ENCODE measurements around the gene GGA3.

The GGA3 gene

DNA sequence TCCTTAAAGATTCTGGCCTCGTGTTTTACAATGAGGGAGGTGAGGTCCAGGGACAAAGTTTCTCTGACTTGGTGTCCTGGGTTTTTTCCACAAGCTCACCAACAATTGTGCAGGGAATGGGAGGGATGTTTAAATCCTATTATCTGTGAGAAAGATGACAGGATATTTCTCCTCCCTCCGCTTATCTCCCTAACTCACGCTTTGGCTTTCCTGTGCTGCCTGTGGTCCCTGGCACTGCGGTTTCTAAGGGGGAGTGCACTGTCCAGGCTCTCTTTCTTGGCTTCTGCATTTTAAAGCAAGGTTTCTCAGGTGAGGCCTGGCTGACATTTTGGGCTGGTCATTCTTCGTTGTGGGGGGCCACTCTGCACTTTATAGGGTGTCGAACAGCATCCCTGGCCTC lies 16.4 kb downstream of the GGA3 start:
- no peak for DNase-seq

DNA sequence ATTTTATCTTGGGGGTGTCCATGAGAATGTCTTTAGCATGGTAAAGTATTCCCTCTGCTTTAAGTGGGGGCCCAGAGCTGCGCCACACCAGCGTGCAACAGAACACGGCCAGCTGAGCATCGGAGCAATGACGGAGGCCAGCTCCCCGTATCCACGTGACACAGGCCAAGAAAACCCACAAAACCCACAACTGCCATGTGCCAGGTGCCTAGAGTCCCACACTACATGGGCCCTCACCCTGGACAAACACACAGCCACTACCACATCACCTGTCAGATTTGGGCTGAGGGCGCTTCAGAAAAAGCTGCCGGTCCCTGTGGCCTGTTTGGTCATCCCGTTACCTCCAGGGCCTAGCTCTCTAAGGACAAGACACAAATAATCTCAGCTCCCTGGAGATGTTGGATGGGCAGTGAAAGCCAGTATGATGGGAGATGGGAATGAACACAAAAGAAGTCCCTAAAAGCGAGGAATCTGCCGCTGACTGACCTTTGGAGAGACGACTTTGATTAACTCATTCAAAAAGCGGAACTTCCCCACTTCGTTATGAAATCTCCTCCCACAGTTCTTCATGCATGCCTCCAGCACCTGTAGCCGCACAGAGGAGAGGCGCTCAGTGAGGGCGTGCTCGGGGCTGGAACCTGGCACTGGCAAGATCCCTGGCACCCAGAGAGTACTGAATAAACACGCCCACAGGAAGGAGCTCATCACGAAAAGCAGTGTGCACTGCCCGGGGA lies 17.1 kb downstream of the GGA3 start:
- no peak for DNase-seq

DNA sequence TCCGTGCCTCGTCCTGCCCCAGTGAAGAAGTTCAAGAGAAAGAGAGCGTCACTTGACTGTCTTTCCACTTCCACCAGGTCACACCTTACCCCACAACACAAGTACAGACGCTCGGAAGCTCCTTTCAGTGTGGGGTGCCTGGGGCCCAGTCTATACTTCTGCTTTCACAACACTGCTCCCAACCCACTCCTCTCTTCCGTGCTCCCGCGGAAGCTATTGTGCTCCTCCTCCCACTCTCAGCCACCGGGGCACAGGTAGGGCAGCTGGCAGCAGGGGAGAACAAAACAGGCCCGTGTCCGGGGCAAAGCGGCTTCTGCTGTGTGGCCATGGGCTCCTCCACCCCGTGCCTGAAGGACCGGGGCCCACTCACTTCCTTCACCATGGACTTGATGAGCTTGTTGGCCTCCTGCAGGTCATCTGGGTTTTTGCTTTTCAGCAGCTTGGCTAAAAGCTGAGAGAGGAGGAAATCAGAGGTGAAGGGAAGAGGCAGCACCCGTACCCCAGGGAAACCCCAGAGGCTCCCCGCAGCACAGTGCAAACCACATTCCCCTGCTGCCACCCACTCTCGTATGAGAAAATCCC lies 18.9 kb downstream of the GGA3 start:
- peak in 1 of 14 donors; percentile 28 for DNase-seq

DNA sequence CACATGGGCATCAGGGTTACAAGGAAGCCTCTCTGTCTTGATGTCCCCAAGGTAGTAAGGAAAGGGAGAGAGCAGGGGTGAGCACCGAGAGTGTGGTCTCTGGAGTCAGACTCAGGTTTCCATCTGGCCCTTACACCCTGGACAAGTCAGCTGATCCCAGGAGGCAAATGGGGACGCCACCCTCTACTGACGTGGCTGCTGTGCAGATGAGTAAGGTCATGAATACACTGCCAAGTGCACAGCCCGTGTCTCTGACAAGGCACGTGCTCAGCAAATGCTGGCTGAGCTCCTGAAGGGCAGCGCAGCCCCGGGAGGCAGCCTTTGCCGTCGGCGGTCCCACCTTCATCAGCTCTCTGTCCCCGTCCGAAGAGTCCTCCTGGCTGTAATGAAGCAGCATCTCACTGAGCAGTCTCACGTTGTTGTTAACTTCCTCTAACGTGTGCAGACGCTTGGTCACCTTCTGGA lies 19.4 kb downstream of the GGA3 start:
- no peak for DNase-seq

DNA sequence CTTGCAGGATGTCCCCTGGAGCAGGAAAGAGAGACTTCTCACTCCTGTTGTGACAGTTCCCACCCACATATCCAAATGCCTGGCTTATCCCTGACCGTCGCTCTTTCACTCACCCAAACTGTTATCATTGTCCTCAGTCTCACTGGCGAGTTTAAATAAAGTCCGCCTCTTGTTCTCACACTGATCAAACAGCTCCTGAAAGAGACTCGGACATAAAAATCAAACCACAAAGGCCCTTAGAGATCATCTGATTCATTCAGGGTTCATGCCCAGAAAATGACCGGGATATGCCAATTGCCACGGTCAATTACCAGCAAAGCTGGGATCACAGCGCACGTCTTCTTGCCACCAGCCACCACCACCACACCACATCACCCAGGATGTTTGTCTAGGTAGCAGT lies 19.9 kb downstream of the GGA3 start:
- no peak for DNase-seq

DNA sequence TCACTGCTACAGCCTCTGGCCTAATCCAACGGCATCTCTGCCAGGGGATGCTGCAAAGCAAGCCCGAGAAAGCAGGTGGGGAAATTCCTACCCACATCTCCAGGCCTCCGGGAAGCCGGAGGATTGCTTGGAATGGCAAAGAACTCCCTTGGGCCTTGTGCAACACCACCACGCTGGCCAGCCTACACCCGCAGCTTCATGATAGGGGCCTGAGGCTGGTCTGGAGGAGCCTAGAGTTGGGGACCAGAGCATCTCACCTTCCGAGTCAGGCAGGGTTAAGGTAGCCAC lies 20.3 kb downstream of the GGA3 start:
- no peak for DNase-seq

DNA sequence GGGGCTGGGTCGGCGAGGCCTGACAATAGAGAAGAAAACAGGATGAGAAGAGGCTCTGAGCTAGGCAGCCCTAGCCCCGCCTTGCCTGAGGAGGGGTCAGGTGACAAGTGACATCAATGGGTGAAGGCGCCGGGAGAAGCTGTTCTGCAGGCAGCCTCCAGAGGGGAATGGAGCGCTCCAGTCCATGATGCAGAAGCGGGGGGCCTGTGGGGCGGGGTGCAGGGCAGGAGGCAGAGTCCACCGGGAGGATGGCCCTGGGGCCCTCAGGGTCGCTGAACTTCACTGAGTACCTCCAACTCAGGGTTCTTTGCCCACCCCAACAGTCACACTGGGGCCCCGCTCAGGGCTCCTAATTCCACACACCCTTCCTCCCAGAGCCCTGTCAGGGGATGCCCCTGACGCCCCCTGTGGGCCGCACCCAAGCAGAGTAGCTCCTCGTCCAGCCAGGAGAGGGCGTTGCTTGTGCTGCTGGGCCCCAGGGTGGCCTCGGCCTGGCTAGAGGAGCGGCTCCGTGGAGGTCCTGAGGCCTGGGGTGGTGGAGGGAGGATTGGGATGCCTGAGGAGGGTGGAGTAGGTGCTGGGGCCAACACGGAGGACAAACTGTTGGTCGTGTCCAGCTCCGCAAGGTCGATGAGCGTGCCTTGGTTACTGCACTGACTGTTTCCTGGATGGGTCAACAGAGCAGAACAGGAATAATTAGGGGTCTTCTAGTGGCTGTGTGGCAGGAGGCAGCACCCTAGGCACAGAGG lies 20.8 kb downstream of the GGA3 start:
- DNase-seq = peak in 2 of 14 donors; percentile 35 to 86

DNA sequence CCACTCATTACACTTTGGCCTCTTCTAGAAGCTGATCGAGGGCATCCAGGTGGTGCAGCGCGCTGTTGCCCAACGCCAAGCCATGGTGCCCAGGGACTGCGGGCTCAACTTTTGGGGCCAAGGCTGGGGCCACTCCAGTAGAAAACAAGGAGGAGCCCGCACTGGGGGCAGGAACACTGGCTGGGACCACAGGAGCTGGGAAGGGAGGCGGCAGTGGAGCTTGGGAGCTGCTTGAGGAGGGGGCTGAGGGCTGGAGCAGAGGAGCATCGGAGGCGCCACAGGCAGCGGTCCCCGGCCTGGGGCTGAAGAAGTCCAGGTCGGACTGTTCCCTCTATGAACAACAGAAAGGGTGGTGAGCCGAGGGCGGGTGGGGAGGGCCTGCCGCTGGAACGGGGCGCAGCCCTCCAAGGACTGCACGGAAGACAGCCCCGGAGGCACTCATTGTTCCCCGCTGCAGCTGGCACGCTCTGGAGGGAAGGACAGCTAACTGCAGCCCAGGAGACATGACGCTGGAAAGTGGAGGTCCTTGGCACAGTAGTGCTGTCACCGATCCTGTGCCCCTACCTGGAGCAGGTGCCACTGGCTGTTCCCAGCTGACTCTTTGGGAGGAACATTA lies 21.5 kb downstream of the GGA3 start:
- peak in 1 of 14 donors; percentile 22 for DNase-seq

DNA sequence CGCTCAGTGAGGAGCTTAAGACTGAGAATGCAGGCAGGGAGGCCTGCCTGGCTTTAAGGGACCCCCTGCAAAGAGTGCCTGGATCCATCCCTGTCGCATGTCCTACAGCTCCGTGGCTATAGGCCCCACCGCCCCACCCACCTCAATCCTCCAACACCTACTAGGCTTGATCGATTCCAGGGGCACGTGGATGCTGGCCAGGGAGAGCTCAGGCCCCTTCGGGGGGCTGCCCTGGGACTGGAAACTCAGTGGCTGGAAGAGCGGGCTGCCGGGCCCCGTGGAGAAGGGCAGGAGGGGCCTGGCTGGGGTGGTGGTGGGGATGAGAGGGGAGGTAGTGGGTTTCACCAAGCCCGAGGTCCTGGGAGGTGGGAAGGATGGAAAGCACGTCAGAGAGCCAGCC lies 22.2 kb downstream of the GGA3 start:
- DNase-seq = no peak

DNA sequence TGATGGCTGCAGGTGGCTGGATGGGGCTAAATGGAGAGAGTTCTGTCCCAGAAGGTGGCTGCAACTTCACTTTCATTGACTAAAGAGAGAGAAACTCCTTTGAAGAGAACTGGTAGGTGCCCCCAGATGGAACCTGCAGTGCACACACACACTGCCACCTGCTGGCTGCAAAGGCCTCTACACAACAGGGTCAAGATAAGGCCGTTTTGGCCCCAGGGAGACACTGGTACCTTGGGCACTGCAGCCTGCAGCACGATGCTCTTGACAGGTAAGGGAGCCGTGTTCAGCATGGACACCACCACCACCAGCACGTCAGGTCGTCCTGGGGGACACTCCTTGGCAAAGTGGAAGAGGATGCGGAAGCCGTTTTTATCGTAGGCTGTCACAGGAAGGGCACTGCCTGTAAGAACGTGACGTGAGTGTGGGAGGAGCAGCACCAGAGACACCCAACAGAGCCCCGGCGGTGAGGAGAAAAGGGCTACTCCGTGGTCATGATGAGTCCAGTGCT lies 22.7 kb downstream of the GGA3 start:
- peak in 5 of 14 donors; percentile 19 to 82 (median 30) for DNase-seq

DNA sequence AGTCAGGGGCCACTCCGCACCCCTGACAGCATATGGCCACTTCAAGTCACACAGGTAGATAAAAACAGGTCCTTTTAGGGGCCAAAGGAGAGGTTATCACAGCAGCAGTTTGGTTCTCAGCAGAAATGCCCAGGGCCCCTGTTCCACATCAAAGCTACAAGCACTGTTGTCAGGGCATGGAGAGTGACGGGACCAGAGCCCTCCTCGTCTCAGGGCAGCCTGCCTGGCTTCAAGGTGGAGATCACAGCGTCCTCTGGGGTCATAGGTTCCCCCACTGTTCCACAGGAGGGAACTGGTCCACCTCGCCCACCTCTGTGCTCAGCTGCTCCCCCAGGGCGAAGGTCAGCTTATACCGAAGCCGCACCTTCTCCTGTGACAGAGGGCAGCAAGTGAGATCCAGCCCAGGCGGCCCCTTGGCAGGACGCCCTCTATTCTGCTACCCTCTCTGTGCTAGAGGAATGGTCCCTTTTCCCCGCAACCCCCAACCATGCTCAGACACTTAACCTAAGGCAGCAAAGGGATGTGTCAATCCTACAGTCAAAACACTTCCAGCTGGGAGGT lies 23.3 kb downstream of the GGA3 start:
- DNase-seq = no peak

DNA sequence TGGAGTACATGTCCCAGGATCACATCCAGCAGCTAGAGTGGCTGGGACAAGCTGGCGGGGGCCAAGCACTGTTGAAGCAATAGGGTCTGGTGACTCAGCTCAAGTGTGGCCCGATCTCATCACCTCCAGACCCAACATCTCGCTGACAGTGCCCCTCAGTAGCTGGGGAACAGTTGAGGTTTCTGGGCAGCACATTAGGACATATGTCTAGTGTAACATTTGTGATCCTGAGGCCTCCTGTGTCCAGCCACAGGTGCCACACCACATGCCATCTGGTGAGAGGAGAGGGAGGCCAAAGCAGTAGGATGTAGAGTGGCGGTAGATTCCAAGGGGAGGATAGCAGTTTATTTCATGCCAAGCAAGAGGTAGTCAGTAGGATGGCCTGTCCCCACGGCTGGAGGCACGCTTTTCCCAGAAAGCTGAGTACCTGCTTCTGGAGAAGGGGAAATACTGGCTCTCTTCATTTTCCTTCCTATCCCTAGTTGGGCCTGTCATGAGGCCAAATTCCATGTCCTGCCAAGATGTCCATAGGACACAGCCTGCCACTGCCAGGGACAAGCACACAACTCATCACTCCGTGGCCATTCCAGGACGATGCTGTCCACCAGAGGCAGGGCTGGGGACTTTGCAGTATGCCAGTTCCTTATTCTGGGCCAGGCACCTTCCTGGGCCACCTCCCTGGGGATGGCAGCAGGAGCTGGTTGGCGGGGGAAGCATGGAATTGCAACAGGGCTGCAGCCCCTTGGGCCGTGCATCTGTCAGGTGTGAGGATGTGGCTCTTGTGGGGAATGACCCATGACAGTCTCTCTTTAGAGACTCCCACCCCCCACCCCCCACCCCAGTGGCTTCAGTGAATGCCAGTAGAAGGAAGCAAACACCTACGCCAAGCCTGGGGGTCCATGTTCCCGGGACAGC lies 24.0 kb downstream of the GGA3 start:
- DNase-seq = peak in 2 of 14 donors; percentile 20 to 95

DNA sequence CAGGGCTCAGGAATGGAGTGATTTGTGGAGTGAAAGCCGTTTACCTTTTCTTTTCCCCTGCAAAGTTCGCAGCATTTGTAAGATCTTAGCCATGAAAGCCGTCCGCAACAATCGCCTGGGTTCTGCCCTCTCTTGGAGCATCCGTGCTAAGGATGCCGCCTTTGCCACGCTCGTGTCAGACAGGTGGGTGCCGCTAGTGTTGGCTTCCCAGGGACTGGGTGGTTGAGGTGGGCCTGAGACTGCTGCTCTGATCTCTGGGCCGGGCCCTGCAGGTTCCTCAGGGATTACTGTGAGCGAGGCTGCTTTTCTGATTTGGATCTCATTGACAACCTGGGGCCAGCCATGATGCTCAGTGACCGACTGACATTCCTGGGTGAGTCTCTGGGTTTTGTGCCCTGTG lies 28.6 kb downstream of the GGA3 start:
- no peak for DNase-seq

DNA sequence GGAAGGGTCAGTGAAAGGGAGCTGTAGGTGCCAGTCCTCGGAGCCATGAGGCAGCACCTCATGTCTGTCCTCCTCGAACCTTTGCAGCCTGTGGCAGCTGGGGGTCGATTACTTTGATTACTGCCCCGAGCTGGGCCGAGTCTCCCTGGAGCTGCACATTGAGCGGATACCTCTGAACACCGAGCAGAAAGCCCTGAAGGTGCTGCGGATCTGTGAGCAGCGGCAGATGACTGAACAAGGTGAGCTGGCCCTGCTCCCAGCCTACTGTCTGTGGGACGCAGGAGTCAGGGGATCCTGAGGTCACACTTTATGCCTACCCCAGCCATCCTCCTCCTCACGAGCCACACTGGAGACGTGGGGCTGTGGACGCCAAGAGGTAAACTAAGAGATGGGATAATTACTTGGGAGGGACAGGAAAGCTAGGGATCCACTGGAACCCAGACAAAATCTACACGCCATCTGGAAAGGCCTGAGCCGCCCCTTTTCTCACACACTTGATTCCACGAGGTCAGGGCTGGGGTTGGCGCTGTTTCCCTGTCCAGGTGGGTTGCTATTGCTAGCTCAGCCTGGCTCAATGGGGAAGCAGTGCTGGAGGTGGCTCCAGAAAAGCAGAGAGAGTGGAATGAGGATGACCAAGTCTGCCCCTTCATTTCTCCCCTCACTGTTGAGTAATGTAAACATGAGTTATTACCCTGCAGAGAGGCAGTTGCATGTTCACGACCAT lies 29.5 kb downstream of the GGA3 start:
- peak in 2 of 14 donors; percentile 17 to 88 for DNase-seq

DNA sequence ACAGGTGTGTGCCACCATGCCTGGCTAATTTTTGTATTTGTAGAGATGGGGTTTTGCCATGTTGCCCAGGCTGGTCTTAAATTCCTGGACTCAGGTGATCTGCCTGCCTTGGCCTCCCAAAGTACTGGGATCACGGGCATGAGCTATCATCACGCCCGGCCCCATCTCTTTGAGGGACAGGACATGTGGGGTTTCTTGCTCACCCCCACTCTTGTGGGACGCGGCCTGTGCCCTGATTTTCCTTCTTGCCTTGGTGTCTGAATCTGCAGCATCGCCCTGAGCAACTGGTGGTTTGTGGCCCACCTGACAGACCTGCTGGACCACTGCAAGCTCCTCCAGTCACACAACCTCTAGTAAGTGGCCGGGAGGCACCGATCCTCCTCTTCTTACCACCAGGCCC lies 30.3 kb downstream of the GGA3 start:
- no peak for DNase-seq

DNA sequence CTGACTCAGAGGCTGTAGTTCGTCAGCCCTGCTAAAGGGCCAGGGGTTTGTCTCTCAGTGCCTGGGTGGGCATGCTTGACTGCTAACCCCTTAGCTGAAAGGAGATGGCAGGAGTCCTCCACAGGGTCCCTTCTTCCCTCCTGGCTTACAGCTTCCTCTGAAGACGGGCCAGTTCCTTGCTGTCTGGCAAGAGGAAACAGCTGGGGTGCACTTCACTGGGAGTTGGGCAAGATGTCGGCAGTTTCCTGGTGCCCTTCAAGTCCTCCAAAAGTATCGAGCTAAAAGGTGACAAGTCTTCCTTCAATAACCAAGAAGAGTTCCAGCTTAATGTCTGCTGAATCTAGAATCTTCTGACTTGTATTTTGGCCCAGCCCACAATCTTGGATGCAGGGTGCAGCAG lies 32.6 kb downstream of the GGA3 start:
- DNase-seq = peak in 1 of 14 donors; percentile 20

DNA sequence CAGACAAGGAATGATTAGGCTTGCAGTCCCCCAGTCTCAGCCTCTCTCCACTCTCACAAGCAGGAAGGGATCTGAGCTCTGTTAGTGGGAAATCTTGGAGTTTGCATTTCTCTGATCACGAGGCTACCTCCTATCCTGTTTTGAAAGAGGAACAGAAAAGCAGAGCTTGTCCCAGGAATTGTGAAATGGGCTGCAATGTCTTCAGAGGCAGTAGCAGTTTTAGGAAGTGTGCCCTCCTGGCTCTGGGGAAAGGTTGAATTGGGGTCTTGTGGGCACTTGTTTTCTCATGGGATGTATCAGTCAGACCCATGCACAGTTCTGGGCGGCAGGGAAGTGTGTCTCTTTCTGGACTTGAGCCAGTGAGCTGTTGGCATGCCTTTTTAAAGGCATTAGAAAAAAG lies 33.1 kb downstream of the GGA3 start:
- DNase-seq = peak in 5 of 14 donors; percentile 13 to 43 (median 42)

DNA sequence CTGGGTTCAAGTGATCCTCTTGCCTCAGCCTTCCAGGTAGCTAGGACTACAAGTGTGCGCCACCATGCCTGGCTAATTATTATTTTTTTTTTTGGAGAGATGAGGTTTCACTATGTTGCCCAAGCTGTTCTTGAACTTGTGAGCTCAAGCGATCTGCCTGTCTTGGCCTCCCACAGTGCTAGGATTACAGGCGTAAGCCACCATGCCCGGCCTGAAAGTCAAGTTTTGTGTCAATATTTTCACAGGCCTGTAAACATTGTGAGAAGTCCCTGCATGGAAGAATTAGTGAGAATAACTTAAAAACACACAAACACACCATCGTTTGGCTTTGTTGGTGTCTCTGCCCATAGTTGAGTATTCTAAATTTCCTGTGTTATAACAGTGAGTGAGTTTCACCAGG lies 33.7 kb downstream of the GGA3 start:
- no peak for DNase-seq

DNA sequence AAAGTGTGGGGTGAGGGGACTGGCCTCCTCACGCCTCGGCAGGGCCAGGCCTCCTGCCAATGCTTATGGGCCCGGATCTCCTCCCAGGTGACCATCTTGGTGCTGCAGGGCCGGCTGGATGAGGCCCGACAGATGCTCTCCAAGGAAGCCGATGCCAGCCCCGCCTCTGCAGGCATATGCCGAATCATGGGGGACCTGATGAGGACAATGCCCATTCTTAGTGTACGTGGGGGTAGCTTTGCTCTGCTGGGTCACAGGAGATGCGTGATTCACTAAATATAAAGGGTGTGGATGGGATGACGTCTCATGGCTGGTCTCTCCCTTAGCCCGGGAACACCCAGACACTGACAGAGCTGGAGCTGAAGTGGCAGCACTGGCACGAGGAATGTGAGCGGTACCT lies 36.4 kb downstream of the GGA3 start:
- peak in 1 of 14 donors; percentile 34 for DNase-seq

DNA sequence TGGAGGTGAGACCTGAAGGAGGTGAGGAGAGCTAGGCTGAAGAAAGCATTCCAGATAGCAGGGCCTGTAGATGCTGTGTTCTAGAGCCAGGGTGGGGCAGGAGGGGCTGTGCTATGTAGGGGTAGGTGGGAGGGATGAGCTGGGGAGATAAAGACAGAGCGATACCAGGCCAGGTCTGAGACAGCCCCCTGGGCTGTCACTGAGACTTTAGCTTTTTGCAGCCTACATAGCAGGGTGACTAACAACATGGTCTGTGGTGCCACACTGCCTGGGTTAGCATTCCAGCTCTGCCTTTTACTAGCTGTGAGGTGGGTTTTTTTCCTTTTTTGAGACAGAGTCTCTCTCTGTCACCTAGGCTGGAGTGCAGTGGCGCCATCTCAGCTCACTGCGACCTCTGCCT lies 41.6 kb downstream of the GGA3 start:
- DNase-seq = no peak

DNA sequence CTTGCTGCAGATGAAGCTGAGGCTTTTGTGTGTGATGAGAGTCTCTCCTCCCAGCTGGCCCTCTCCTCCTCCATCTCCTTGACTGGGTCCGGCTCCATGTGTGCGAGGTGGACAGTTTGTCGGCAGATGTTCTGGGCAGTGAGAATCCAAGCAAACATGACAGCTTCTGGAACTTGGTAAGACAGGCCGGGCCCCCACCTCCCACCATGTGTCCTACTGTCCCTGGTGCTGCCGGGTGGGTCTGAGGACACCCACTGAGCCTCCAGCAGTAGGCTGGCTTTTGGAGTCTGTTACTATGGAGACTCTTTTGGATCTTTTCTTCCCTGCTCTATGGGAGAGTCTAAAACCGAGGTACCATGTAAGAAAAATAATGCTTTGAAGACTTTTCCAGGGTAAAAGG lies 43.3 kb downstream of the GGA3 start:
- no peak for DNase-seq
